HCEC 1CT (cell line): ENCODE results near the gene COL4A2.
A peak's percentile ranks its signal among the peaks of the same experiment; 100 is the strongest.

Source experiments
- DNase-seq: peaks from one replicate; pipeline ENCODE4 v3.0.0-alpha.2; 2017

COL4A2 gene

DNA sequence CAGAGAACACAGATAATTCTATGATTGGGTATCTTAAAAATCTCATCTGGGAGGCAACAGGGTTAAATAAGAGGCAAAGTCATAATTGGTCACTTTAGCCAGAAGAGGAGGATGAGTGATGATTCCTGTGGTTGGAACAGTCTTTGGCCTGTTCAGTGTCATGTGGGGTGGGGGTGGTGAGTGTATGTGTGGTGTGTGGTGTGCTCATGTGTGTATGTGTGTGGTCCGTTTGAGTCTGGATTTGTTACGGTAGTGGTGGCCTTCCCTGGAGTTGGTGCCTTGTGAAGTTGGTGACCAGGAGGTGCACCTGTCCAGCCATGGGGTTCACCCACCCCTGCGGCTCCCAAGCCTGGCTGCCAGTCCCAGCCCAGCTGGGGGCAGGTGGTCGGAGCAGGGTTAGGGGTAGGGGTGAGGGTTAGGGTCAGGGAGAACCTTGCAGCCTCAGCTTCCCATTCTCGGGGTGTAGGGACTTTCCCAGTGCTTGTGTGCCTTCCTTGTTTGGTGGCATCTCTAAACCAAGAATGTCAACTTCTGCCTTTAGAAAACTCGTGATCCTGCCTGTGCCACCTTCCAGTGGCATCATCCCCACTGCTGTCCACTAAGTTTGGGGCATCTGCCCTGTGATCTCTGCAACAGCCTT, 156.9 kb downstream of the COL4A2 start:
- peak; percentile 7 for DNase-seq

DNA sequence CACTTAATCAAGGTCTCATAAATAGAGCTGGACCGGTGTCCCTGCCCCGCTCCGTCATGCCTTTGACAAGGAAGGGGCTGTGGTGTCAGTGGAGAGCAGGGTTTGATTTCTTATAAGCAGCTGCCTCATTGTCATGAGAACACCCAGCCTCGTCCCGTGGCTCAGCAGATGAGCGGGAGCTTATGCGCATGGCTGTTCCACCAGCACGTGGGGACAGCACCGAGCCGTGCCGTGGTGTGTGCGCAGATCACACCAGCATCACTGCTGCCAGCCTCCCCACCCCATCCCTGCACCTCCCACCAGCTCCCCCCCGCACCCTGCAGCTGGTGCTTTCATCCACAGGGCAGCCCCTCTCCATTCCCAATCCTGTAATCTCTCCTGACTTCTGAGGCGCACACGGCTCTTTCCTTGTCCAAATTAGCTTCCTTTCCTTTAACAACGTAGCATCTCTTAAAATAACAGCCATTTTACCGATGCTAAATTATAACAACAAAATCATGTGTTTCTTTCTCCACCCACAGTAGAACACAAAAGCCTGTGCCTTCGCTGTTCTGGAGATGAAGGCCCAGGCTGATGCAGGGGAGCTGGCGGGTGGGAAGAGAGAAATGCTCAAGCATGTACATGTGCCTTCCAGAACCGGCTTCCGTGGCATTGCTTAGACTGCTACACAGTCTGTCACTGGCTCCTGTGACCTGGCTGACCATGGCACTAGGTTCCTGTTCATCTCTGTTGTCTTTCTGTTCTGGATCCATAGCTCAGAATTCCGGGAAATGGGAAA, 157.7 kb downstream of the COL4A2 start:
- DNase-seq: no peak

DNA sequence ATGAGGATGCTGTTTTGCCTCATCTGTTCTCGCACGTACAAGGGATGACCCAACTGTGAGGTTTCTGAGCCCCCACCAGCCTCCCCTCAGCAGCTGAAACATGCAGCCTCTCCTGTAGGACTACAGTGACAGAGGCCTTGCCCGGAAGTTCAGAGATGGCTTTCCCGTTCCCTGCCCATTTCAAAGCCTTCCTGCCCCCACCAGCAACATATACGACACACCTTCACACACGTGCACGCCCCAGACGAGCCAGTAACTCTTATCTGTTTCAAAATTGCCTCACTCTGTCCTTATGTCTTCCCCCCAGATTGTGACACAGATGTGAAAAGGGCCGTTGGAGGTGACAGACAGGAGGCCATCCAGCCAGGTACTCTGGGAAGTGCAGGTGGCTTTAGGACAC, 158.6 kb downstream of the COL4A2 start:
- DNase-seq: no peak

DNA sequence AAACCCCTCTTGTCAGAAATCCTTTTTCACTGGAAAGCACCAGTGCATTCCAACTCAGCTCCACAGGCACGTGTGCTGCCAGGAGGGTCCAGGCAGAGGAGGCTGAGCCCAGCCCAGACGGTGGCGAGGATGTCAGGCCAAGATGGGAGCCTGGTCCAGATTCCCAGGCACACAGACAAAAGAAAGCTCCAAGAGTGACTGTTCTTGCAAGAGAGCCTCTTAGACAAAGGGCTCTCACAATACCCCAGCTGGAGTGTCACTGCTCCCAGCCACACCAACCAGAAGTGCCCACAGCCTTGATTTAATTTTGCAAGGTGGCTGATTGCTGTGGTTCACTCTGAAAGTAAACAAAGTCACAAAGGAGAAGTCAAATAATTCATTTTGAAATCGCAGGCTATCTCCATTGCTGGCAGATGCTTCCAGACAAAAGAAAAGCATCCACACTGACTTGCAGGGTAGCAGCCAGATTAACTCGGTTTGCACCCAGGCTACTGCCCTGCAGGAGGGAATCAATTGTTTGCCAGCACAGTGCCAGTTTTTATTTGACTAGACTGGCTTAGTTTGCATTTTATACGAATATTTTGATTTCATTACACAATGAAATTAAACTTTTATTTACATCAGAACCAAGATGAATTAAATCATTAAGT, 159.3 kb downstream of the COL4A2 start:
- no peak for DNase-seq

DNA sequence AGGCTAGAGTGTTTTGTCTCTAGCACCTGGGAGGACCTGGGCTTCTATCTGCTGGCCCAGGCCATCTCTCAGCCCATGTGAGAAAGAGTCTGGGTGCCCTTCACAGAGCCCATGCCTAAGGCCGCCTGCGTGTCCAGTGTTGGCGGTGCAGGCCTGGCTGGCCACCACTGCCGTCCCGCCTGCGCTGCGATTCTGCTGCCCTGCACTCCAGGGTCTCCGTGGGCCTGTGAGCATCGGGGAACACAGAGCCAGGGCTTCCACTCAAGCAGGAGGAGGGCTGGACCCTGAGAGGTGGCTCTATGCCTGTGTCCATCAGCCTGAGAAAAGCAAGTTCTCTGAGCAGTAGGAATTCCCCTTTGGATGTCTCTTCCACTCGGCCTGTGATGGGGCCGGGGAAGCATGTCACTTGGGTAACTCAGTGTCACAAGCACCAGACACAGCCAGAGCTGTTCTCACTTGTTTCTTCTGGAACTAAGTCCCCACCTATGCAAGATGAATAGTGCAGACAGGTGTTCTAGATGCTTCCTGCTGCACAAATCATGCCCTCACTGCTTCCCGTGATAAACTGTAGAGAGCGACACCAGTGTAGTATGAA, 160.5 kb downstream of the COL4A2 start:
- no peak for DNase-seq

DNA sequence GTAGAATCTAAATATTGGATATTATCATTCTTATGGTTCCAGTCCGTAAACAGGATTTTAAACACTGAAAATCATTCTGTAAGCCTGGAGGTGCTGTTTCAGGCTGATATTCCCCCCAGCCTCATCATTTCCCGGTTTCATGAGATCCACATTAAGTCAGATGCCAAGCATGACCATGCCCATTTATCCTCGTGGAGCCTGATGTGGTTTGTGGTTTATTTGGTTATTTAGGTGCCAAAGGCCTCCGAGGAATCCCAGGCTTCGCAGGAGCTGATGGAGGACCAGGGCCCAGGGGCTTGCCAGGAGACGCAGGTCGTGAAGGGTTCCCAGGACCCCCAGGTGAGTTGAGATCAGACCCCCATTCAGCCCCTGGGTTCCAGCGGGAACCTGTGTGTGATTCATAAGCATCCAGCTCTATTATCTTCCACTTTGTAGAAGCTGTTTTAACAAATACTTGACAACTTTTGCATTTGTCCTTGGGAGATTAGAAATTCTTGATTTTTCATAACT, 162.0 kb downstream of the COL4A2 start:
- no peak for DNase-seq

DNA sequence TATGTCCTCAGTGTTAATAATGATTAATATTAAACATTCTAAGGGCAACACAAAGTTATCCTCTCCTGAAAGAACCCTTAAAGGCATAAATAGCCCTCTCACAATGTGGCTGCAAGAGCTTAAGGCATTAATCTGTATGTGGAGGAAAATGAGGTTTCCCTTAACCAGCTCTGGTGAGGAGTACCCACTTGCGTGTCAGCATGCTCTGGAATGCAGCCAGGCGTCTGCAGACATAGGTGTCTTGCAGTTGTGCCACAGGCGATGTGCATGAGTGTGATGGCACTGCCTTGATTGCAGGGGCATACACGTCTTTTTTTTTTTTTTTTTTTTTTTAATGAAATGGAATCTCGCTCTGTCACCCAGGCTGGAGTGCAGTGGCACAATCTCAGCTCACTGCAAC, 162.5 kb downstream of the COL4A2 start:
- DNase-seq: no peak

DNA sequence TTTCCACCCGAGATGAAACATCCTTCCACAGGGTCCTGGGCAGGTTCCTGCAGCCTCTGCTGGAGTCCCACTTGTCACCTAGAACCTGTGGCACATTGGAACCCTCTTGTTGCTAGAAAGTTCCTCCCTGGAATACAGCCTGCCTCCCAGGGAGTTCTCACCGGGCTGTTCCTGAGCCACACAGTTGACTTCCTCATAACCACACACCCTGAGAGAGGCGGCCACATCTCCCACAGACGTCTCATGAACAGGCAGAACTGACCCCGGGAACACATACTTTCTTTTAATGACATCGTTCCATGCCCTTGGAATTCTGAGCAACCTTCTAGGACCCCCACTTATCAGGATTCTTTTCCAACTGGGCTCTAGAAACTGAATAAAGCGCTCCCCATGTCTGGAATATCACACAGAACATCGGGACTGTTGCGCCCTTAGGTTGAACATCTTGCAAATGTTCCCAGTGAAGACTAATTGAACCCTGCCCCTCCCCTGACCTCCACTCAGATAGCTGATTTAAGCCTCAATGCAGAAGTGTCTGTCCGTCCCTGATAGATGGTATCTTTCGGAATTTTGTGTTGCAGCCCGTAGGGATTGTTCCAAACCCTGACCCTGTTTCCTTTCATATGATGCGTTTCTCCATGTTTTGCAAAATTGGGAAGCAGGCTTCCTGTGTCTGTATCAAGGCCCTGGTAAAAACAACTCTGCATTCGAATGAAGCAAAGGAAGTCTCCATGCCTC, 163.4 kb downstream of the COL4A2 start:
- no peak for DNase-seq

DNA sequence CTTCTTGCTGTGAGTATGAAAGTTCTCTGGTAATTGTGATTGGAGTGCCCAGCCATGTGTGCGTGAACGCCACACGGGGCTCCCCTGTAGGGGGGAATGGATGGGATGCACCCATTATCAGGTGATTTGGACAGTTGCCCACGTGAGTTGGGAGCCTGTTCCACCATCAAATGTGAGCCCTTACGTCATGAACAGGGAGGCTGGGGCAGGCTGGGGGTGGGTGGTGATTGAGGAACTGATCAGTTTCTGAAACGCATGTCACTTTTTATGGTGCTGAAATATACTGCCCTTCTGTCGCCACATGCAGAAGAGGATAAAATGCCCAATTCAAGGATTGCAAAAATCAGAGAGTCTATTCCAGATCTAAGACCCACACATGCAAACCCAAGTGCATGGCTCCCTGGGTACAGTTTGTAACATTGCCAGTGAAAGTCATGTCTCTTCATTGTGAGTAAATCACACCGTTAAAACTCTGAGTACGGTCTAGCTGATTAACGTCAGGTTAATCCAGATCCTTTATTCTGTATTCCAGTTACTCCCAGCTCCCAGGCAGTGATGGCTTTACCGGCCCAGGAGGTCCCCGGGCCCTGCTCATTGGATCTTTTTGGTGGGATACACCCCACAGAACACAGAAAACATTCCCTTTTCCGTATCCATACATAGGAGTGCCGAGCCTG, 164.2 kb downstream of the COL4A2 start:
- DNase-seq: no peak

DNA sequence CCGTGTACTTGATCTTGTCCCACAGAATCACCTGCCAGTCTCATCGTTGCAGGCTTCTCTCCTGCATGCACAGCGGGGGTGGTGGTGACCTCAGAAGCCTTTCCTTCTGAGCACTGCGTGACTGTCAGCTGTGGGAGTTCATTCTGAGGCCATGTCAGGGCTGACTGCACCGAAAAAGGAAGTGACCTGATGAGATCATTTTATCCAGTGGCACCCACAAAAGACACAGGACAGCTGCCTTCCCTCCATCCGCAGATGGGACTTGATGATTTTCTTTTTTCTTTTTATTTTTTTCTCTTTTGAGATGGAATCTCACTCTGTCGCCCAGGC, 164.7 kb downstream of the COL4A2 start:
- DNase-seq: peak; percentile 7

DNA sequence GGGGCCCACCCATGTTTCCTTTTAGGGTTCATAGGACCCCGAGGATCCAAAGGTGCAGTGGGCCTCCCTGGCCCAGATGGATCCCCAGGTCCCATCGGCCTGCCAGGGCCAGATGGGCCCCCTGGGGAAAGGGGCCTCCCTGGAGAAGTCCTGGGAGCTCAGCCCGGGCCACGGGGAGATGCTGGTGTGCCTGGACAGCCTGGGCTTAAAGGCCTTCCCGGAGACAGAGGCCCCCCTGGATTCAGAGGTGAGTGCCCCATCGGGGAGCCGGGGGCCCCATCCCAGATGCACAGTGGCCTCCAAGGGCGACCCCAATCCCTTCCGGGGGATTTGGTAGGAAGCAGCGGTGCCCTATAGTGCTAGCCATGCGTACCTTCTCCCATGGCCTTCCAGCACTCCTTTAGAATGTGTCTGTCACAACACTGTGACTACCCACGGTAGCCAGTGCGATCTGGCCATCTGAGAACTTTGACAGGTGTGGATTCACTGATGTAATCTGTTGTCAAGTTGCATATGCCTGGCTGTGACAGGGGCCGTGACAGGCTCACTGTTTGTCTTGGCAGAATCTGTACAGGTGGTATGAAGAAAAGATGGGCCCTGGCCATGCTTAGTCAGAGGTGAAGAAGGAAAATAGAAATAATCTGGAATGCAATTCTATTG, 165.9 kb downstream of the COL4A2 start:
- DNase-seq: no peak

DNA sequence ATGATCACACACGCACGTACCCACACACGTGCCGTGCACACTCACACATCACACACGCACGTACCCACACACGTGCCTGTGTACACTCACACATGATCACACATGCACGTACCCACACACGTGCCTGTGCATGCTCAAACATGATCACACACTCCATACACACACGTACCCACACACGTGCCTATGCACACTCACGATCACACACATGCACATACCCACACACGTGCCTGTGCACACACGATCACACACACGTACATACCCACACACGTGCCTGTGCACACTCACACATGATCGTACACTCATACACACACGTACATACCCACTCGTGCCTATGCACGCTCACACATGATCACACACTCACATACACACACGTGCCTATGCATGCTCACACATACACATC, 167.6 kb downstream of the COL4A2 start:
- no peak for DNase-seq

DNA sequence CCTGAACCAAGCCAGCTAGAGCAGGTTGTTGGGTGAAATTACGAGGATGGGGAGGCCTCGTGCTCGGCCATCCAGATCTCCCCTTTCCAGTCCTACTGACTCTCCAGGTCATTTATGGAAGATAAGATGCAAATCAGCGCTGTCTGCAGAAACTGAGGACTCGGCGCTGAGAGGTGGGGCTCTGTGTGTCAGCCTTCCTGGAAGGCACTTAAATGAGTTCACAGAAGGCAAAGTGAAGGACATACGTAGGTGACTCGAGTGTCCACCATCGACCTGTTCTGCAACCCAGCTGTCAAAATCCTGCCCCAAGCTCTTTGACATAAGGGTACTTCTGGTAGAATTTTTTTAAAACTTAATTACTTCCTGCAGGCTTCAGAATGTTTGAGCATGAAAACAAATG, 168.0 kb downstream of the COL4A2 start:
- no peak for DNase-seq

DNA sequence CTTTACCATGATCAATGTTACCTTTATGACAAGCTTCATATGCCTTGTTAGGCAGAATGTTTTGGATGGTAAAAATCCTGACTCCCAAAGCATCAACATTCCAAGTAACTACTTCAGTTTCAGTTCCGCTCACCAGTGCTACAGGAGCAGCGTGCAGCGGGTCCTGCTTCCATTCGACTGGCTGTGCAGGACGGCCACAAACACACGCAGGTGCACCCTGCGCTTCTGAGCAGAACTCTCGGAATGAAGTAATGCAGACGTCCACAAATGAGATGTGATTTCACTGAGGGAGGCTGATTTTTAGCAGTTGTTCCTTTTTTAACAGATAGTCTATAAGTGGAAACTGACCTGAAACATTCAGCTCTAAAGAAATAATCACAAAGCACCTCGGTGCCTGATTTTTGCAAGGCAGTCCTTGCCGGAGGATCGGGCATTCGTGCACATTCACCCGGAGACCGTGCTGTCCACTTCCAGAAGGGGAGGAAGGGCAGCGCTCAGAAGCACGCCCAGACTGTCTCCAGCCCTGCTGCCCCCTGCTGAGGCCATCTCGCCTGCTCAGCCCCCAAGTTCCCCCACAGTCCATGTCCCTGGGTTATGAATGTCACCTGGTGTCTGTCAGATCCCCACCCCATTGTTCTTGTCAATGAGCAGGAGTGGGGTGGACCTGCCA, 168.6 kb downstream of the COL4A2 start:
- DNase-seq: no peak

DNA sequence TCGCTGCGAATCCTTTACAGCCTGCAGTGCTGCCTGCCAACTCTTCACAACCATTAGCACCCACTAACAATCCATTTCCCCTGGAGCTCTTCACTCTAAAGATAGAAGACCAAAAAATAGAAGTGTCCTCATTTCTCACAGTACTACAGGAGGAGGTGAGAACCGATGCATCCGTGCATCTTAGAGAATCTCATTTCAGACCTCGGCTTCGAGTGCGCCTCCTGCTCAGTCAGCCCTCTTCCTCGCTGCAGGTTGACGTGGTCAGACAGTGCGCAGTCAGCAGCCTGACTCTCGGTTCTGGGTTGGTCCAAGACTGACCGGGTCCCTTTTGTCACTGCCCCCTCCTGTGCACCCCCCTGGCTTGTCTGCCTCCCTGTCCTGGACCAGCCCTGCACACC, 169.1 kb downstream of the COL4A2 start:
- no peak for DNase-seq

DNA sequence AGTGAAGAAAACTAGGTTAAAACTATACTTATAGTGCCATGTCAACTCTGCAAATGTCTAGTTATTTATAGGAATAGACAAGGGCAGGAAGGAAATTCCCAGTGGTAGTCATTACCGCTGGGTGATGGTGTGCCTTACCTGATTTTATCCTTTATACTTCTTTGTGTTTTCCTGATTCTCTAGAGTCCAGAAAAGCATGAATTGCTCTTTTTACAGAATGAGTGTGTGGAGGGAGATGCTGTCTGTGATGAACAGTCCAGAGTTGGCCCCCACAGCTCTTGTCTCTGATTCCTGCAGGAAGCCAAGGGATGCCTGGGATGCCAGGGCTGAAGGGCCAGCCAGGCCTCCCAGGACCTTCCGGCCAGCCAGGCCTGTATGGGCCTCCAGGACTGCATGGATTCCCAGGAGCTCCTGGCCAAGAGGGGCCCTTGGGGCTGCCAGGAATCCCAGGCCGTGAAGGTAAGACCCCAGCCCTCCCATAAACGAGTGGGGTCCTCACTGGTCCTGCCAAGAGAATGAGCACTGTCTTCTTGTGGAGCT, 170.7 kb downstream of the COL4A2 start:
- no peak for DNase-seq

DNA sequence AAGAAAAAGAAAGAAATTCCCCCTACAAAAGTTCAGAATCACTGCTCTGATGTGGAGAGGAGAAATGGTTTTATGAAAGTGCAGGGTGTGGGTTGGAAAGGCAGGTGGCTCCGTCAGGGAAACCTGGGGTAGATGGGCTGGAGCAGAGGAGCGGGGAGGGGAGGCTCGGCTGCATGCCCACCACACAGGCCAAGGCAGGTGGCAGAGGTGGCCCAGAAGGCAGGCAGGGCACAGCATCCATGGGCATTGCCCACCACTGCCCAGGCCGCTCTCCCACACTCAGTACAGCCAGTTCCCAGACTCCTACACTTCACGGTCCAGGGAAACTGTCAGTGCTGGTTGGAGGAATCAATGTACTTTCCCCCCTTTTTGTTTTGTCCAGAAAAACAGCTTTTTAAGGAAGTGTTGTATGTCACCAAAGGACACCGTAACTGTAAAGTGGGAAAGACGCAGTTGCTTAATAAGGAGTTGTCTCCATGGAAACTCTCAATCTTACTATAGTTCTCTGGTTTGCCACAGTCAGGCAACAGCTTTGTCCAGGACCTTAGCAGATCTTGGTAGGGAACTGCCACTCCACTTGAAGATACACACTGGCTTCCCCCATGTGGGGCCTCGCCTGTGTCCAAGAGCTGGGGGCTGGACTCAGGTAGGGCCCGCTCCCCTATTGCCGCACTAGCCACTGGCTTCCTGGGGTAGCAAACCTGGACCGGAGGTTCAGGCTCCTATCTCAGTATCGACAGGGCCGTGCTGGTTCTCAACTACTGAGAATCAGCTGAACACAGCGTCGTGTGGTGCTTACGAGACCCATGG, 171.5 kb downstream of the COL4A2 start:
- no peak for DNase-seq

DNA sequence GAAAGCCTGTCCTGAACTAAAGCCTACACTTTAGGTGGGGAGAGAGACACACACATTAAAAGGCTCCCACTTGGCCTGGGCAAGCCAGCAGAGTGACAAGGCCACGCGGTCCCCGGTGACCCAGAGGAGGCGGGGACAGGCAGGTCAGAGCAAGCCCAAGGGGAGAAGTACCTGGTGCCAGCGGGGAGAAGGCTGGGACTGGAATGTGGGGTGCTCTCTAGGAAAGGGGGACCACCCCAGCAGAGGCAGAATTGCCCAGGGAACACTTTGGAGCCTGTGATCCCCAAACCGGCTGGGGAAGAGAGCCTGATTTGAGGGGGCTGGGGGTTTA, 172.1 kb downstream of the COL4A2 start:
- no peak for DNase-seq

DNA sequence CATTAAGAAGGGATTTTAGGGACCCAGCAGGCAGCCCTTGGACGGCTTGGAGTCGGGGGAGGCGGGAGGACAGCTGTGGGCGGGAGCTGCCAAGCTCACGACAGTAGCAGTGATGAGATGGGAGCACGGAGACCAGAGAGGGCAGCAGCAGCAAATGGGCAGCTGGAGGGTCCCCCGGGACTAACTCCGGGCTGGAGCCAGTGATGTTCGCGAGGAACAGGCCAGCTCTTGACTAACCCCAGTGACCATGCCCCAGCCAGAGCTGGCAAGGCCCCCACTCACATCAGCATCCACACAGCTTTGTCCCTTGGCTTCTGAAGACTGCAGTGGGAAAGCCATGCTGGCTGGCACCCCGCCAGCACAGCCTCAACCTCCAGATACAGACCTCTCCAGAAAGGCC, 172.6 kb downstream of the COL4A2 start:
- DNase-seq: no peak

DNA sequence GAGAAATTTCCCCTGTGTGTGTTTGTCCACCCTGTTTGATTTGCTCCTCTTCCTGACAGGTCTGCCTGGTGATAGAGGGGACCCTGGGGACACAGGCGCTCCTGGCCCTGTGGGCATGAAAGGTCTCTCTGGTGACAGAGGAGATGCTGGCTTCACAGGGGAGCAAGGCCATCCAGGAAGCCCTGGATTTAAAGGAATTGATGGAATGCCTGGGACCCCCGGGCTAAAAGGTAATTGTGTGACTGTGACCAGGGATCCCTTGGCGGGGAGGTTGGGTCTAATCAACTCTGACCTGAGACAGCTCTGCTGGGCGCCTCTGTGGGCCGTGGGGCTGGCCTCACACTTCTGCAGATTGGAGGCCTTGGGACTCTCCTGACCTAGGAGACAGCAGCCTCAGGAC, 173.1 kb downstream of the COL4A2 start:
- no peak for DNase-seq
